Measurements from ENCODE around the gene MATN1.

Gene MATN1

GRCh38 chr1:30715216-30715615, 8.2 kb downstream of the MATN1 start:
- peak; percentile 73 to 92 for DNase-seq

GRCh38 chr1:30714536-30715090, 8.8 kb downstream of the MATN1 start:
- no peak for DNase-seq

- DNase-seq, result no peak
Measured at GRCh38 chr1:30714025-30714424, 9.4 kb downstream of the MATN1 start.

GRCh38 chr1:30713311-30713710, 10.1 kb downstream of the MATN1 start:
- DNase-seq, result no peak

- DNase-seq, result no peak
Measured at GRCh38 chr1:30712583-30712982, 10.8 kb downstream of the MATN1 start.

GRCh38 chr1:30710407-30710806, 13.0 kb downstream of the MATN1 start:
- DNase-seq, result no peak

GRCh38 chr1:30708361-30708728, 15.0 kb downstream of the MATN1 start:
- DNase-seq, result no peak

- peak; percentile 24 to 66 for DNase-seq
Measured at GRCh38 chr1:30707412-30708360, 15.7 kb downstream of the MATN1 start.

GRCh38 chr1:30706528-30706927, 16.9 kb downstream of the MATN1 start:
- no peak for DNase-seq

- DNase-seq, result no peak
Measured at GRCh38 chr1:30705698-30706097, 17.7 kb downstream of the MATN1 start.

GRCh38 chr1:30704765-30705509, 18.4 kb downstream of the MATN1 start:
- peak in 1 of 2 experiments; percentile 17 for DNase-seq

- DNase-seq, result no peak
Measured at GRCh38 chr1:30704271-30704670, 19.1 kb downstream of the MATN1 start.

GRCh38 chr1:30702823-30703222, 20.6 kb downstream of the MATN1 start:
- no peak for DNase-seq

GRCh38 chr1:30701258-30701633, 22.1 kb downstream of the MATN1 start:
- no peak for DNase-seq

- DNase-seq, result no peak
Measured at GRCh38 chr1:30700528-30701257, 22.7 kb downstream of the MATN1 start.

GRCh38 chr1:30699762-30700161, 23.6 kb downstream of the MATN1 start:
- no peak for DNase-seq

- no peak for DNase-seq
Measured at GRCh38 chr1:30698401-30698981, 24.9 kb downstream of the MATN1 start.

- DNase-seq, result no peak
Measured at GRCh38 chr1:30697571-30698376, 25.6 kb downstream of the MATN1 start.

- no peak for DNase-seq
Measured at GRCh38 chr1:30696831-30697230, 26.6 kb downstream of the MATN1 start.

- no peak for DNase-seq
Measured at GRCh38 chr1:30695439-30695841, 27.9 kb downstream of the MATN1 start.

- no peak for DNase-seq
Measured at GRCh38 chr1:30694280-30695175, 28.9 kb downstream of the MATN1 start.
